Measurements from ENCODE around the gene CCDC188. TPM values are rescaled to one million over a fixed set of nuclear protein-coding genes. Genes with fewer than 3 reads are reported as not detected.
A peak's percentile ranks its signal among the peaks of the same experiment; 100 is the strongest.

CCDC188 gene
- total RNA-seq, 1 experiment from 2014 or later, result not detected

- peaks cover 24% of the 10 kb centered on the region for H3K4me1 ChIP-seq (ENCODE audit: insufficient read depth, low read length)
- POLR2A ChIA-PET (ENCODE audit: unreplicated experiment), result no interaction called here
- H3K9me2 ChIP-seq (replicated peaks; ENCODE audit: low read length), result no peaks in the 10 kb centered on the region
- TF ChIP-seq, protein P1, sequence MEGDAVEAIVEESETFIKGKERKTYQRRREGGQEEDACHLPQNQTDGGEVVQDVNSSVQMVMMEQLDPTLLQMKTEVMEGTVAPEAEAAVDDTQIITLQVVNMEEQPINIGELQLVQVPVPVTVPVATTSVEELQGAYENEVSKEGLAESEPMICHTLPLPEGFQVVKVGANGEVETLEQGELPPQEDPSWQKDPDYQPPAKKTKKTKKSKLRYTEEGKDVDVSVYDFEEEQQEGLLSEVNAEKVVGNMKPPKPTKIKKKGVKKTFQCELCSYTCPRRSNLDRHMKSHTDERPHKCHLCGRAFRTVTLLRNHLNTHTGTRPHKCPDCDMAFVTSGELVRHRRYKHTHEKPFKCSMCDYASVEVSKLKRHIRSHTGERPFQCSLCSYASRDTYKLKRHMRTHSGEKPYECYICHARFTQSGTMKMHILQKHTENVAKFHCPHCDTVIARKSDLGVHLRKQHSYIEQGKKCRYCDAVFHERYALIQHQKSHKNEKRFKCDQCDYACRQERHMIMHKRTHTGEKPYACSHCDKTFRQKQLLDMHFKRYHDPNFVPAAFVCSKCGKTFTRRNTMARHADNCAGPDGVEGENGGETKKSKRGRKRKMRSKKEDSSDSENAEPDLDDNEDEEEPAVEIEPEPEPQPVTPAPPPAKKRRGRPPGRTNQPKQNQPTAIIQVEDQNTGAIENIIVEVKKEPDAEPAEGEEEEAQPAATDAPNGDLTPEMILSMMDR (conservative IDR thresholded peaks at IDR 0.05; ENCODE audit: low read depth, low read length), result peak; percentile 26; the same call in 1 of the 2 replicates
- no peak for TF ChIP-seq EZH2 (IDR thresholded peaks at IDR 0.05; ENCODE audit: low read length, unreplicated experiment)
- DNase-seq, result peak; percentile 91
- no peaks in the 10 kb centered on the region for H3K9me3 ChIP-seq (ENCODE audit: low read length)
- peak within 1 kb of the TSS; percentile 77 for H2AFZ ChIP-seq (ENCODE audit: low read length)
- H3K36me3 ChIP-seq (ENCODE audit: low read depth, low read length), result peaks cover 26% of the 10 kb centered on the region
- no peaks in the 10 kb centered on the region for H4K20me1 ChIP-seq (ENCODE audit: low read length)
- H3K27me3 ChIP-seq (ENCODE audit: low read length), result no peaks in the 10 kb centered on the region
- CTCF ChIA-PET, result interaction anchor here (0.5 to 0.7 kb wide), 2 partner anchors 12 to 301 kb away, joined by 3 to 6 read pairs; no protein-coding TSS in a partner anchor
- peak; percentile 78 for ATAC-seq
- peak within 1 kb of the TSS; percentile 95 for H3K4me3 ChIP-seq (ENCODE audit: low read length)
- peaks cover 73% of the 10 kb centered on the region for H3K79me2 ChIP-seq (ENCODE audit: low read length)
- H3K27ac ChIP-seq (ENCODE audit: low read length), result peak within 1 kb of the TSS; percentile 53
- intact Hi-C loops (cut with micrococcal nuclease), result loop anchor here (2.0 kb wide), 1 partner anchor 36 kb away; the partner anchor contains the start of gene DGCR8
- BruUV-seq (replicated peaks), result no TSS peak
- no peaks in the 10 kb centered on the region for H3F3A ChIP-seq (ENCODE audit: low read length, unreplicated experiment)
- peak within 1 kb of the TSS; percentile 100 for H3K9ac ChIP-seq (ENCODE audit: low read length)
- H3K4me2 ChIP-seq (ENCODE audit: low read length), result peak within 1 kb of the TSS; percentile 92
Observed at GRCh38 chr22:20116951-20117632, 33.8 kb downstream of the CCDC188 start, which contains the start of gene TRMT2A. Gene TRMT2A (minus strand): TSS chr22:20117226. CDS start chr22:20116906, 320 bp downstream.

DNA sequence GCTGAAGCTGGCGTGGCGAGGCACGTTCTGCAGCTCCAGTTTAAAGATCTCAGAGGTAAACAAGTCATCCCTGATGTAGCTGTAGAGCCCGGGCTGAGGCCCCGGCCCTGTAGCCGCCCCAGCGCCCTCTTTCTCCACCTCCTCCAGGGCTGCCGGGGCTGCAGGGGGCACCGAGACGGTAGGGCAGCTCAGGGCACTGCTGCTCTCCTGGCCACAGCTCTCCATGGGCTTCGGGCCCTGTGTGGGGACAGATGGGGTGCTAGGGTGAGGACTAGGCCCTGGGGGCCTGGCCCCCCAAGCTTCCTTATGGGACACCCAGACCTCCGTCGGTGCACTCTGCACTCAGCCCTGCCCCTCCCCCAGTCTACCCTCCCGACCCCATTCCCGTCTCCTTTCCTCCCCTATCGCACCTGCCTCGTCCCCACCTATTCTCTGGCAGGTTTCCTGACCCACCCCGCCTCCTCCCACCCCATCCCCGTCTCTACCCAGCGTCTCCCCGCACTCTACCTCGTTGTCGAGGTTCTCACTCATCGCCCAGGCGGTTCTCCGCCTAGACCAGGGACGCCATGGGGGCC, 34.4 kb downstream of the CCDC188 start:
- peak overlapping the region; percentile 77 for H2AFZ ChIP-seq (ENCODE audit: low read length)
- no peaks in the 10 kb centered on the region for H3K9me3 ChIP-seq (ENCODE audit: low read length)
- no peaks in the 10 kb centered on the region for H3K27me3 ChIP-seq (ENCODE audit: low read length)
- peak overlapping the region; percentile 95 for H3K4me3 ChIP-seq (ENCODE audit: low read length)
- no peaks in the 10 kb centered on the region for H3F3A ChIP-seq (ENCODE audit: low read length, unreplicated experiment)
- no peak for DNase-seq
- H3K9me2 ChIP-seq (replicated peaks; ENCODE audit: low read length), result no peaks in the 10 kb centered on the region
- peak overlapping the region; percentile 91 for H3K4me2 ChIP-seq (ENCODE audit: low read length)
- ChIA-PET CTCF (interaction anchor here (0.5 kb wide), 1 partner anchor 302 kb away, joined by 6 read pairs; no protein-coding TSS in a partner anchor), POLR2A (ENCODE audit: unreplicated experiment) (no interaction called here)
- ATAC-seq, result no peak; the same call in 1 of the 2 replicates
- intact Hi-C loops (cut with micrococcal nuclease), result loop anchor here (2.0 kb wide), 1 partner anchor 36 kb away; the partner anchor contains the start of gene DGCR8
- no peaks in the 10 kb centered on the region for H4K20me1 ChIP-seq (ENCODE audit: low read length)
- no peak overlapping the region for H3K27ac ChIP-seq (ENCODE audit: low read length)
- peaks cover 24% of the 10 kb centered on the region for H3K4me1 ChIP-seq (ENCODE audit: insufficient read depth, low read length)
- H3K79me2 ChIP-seq (ENCODE audit: low read length), result peaks cover 67% of the 10 kb centered on the region
- peak overlapping the region; percentile 100 for H3K9ac ChIP-seq (ENCODE audit: low read length)
- H3K36me3 ChIP-seq (ENCODE audit: low read depth, low read length), result peaks cover 26% of the 10 kb centered on the region
- TF ChIP-seq, protein P1 (conservative IDR thresholded peaks at IDR 0.05; ENCODE audit: low read depth, low read length), result no peak
- TF ChIP-seq EZH2 (IDR thresholded peaks at IDR 0.05; ENCODE audit: low read length, unreplicated experiment), result no peak
- TF ChIP-seq EZH2phosphoT487 (IDR thresholded peaks at IDR 0.05; ENCODE audit: borderline replicate concordance, low read length), result no peak
- no TSS peak for BruUV-seq (replicated peaks)

Measured in PC-3 (cell line).